Measurements from ENCODE around the gene PGS1.

Gene PGS1

DNA sequence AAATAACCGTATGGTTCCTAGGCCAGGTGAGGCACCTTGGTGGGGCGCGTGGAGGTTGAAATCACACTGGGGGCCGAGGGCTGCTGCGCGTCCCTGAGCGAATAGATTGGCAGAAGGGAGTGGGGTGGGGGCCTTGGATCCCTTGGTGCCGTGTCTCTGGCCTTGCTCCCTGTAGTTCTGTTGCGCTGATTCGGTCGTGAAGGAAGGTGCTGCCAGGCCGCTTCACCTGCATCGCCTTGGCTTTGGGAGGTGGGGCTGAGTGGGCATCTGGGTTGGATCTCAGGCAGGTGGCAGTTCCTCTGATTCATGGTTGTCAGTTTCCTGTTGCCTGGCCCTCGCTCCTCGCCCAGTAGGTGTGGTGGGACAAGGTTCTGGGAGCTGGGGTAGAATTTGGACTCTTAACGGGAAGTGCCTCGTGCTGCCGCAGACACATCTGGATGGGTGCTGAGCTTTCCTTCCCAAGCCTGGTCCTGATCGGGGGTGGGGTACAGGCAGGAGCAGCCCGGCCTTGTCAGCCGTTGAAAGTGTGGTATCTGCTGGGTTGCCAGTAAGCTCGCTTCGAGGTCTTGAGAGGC lies 30.1 kb downstream of the PGS1 start:
- DNase-seq (ENCODE audit: low spot score), result no peak

DNA sequence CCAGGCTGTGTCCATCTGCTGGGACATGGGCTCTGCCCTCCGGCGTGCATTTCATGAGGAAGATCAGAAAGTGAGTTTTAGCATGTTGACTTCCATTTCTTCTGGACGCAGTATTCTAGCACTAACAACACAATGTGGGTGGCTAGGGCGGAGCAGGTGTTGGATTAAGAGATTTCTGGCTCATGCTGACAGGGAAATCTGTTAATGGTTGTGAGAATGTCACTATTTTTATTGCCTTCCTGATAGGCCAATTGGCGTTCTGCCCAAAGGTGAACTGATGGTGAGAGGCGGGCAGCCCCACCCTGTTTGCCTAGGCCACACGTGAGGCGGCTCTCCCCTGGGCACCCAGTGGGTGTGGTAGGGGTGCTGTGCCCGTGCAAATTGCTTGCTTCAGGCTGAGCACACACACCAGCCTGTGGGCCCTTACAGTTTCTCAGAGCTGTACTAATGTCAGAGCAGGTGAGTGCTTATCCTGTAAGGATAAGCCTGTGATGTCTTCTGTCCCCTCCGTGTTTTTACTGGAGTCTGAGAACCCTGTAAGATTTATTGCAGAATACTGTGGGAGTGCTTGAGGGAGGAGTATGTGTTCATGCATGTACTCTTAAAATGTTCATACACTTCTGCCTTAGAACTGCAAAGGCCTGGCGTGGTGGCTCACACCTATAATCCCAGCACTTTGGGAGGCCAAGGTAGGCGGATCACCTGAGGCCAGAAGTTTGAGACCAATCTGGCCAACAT lies 30.9 kb downstream of the PGS1 start:
- no peak for DNase-seq (ENCODE audit: low spot score)

DNA sequence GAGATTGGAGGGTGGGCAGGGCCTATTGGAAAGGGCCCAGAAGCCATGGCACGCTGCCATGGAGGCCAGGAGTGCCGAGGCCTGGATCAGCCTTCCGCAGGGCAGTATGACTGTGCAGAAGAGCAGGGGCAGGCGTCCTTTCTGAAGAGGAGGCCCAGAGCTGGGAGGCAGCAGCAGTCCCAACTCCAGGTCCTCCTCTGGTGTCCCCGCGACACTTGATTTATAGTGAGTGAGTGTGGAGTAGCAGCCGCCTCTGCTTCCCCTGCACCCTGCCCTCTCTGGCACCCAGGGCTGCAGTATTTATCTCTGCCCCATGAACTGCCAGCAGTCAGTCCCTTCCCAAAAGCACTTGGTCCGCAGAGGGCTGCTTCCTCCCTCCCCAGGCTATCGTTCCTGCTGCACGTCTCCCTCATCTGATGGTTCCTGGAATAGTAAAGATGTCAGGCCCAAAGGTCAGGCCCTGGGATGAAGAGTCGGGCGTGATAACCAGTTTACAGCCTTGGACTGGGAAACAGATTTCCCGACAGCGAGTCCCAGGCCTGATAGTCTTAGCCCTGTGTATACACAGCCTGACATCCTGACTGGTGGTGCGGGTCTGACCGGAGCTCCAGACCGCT lies 32.9 kb downstream of the PGS1 start:
- DNase-seq (ENCODE audit: low spot score), result no peak

DNA sequence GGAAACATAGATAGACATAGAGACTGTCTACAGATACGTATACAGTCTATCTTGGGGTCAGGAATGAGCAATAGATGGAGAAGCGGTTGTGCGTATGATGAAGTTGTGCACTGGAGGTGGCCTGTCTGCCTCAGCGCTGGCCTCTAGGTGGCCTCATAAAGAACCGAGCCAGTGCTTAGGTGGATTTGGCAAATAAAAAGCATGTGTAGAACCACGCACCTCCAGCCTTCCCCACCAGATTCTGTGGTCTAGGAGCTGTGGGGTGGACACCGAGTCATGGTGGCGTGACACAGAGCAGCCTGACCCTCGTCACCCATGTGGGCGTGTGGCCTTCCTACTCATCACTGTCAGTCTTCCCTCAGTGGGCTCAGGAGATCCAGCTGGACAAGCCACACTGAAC lies 34.0 kb downstream of the PGS1 start:
- DNase-seq (ENCODE audit: low spot score), result peak; percentile 17

DNA sequence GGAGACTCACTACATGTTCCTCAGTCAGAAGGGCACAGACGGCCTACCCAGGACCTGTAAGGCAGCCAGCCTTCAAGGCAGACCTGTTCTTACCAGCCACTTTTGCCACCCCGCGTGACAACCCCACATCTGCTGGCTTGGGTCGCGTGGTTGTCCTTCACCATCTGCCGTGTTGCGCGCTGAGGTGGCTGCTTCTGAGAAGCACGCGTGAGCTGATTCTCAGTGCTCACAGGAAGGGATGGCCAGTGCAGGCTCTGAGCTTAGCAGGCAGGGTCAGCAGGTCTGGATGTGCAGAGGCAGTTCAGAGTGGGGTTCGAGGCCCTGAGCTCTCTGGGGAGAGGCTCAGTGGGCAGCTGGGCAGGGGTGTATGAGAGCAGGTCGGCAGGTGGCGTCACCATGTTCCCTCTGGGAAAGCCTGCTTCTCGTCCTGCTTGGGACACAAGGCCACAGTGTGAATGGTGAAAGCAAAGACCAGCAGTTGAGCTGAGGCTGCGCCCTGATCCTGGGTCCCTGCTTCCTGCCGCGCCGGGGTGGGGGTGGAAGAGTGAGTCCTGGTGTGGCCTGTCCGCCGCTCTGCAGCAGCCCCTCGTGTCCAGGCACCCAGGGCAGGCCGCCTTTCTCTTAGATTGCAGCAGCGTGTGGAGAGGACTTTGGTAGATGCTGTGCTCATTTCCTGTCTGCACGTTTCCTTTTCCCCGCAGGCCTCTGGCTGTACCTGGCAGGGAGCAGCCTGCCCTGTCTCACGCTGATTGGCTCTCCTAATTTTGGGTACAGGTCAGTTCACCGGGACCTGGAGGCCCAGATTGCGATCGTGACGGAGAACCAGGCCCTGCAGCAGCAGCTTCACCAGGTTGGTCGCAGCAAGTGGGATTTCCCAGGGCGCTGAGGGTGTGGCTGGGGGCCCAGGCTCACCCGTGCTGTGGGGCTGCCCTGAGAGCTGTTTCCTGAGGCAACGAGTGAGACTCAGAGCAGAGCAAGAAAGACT lies 36.0 kb downstream of the PGS1 start:
- peak; percentile 54 for DNase-seq (ENCODE audit: low spot score)

DNA sequence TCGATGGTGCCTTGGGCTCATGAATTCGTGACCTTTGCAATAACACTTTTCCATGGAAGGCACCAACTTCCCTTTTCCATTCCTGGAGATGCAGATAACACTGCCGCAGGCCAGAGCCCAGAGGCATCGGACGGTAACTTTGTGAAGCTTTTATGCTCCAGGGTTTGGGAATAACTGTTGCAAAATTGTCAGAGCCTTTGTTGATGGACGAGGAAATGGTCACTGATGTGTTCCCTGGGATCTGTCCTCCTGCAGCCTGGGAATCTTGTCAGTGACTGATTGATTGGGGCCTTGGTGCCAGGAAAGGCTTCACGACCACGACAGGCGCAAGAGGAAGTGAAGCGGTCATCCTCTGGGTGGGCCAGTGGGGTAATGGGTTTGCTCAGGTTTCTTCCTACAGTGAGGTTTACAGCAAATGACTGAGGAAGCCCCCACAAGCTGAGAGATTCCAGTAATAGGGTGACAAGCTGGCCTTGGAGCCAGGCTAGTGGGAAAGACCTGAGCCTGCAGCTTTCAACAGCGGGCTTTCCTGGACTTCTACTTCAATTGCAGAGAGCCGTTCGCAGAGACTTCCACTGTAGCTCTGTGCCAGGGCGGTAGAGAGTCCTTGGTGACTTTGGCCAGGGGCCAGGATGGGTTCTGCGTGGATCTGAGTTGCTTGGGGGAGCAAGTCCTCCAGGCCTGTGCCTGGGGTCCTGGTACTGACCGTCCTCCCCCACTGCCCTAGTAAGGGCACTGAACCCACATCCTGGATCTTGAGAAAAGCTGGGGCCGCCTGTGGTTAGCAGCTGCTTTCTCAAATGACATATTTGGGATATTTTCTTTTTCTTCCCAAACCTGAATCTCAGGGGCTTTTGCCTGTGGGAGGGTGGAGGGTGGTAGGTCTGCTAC lies 37.6 kb downstream of the PGS1 start:
- DNase-seq (ENCODE audit: low spot score), result no peak

DNA sequence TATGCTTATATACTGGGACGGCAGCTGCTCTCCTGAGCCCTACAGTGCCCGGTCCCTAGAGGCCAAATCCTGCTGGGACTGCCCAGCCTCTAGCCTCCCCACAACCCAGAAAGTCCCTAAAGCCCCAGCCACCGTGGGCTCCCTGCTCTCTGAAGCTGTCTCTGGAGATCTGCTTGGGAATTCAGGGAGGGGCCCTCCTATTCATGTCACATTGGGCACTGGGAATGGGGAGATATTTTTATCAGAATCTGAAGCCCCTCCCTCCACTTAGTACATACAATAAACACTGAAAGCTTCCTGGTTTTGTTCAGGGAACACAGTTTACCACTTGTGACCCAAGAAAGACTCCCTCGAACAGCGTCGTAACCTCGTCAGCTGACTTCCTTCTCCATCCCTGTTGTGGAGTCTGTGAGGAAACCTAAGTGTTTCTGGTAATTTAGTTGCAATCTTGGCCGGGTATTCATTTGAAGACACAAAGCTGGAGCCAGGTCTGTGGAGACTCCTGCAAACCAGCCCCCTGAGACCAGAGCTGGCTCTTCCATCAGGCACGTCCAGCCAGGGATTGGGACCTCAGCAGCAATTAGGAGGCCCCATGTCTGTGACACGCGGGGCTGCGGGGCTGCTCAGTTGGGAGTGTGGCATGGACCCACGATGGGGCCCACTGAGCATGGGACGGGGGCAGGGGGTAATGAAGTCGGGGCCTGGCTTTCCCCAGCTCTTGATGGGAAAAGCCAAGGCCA lies 38.5 kb downstream of the PGS1 start:
- DNase-seq (ENCODE audit: low spot score), result no peak

DNA sequence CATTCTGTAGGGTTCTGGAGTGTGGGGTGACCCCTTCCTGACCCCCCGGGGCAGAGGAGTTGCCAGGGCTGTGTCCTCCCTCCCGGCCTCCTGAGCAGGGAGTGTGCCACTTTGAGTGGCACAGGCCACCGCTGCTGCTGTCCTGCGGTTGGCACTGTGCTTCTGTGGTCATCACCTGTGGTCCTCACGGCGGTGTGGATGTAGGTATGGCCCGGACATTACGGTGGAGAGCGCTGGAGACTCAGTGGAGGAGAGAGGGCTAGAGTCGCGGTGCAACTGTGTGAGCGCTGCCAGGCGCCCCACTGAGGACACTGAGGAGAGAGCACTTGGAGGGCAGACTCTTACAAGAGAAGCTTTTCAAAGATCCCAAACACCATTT lies 39.1 kb downstream of the PGS1 start:
- DNase-seq (ENCODE audit: low spot score), result no peak

DNA sequence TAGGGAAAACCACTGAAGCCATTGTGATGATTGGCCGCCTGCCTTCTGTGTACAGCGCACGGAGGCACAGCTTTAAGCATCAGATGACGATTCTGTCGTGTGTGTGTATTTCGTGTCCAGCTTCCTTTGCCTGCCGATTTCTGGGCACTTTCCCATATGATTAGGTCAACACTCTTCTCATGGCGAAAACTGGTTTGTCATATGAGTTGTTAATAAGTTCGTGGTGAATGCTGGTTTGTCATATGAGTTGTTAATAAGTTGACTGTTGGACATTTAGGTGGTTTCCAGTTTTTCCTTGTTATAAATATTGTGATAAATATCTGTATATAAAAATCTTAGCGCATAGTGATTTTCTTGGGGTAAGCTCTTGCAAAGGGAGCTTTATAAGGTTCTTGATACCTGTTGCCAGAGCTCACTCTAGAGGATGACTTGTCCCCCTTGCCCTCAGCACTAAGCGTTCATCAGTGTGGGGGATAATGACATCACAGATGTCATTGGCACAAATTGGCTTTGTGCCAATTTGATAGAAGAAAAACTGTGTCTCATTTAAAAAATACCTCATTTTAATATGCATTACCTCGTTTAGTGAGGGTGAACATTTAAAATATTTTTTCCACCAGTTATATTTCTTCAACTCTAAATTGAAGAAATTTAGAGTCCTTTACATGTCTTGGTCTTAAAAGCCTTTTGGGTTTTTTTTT lies 40.0 kb downstream of the PGS1 start:
- no peak for DNase-seq (ENCODE audit: low spot score)

DNA sequence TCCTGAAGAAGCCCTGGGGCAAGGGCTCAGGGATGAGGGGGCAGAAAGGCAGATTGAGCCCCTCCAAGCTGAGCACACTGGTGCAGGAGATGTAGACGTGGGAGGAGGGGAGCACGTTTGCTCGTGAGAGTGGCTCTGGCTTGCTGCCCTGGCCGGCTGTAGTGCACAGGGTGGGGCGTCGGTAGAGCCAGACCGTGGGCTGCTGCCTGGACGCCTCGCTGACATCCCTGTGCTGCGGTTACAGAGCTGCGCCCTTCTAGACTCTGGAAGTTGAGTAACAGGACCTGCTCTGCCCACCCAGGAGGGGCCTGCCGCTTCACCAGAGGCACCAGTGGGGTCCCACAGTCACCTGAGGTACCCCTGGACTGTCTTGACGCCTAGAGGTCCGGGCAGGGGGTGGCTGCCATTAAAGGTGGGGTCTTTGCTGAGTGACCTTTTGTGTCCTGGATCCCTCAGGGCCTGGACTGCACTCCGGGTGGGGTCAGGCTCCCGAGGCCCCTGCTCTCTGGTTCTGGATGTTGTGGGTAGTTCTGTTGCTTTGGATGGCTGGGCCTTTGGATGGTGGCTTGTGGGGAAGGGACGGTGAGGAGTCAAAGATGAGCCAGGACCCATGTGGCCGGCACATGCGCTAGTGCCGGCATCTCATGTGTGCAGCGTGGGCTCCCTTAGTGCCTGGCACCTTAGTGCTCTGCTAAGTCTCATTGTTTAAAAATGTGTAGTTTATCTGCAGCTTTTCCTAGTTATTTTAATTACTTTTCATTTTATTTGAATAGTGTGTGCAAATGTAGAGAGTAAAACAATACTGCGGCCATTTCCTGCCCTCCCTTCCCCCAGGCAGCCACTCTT lies 41.7 kb downstream of the PGS1 start:
- no peak for DNase-seq (ENCODE audit: low spot score)

DNA sequence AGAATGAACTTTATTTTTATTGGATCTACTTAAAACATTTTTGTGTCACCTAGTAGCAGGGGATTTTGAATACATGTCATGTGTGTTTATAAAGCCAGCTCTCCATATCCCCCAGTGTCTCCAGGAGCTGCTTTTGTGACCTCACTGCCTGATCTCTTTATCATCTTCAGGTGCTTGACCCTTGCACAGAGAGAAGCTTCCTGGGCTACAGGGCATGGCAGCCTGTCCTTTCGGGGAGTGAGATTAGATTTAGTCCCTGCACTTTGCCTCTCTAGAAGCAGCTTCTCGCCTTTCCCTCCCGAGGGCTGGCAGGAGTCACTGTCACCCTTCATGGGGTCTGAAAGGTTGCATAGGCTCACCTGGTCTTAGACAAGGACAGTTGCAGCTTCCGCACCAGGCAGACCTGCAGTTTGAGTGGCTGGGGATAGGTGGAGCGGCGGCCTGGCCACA lies 42.7 kb downstream of the PGS1 start:
- DNase-seq (ENCODE audit: low spot score), result no peak

DNA sequence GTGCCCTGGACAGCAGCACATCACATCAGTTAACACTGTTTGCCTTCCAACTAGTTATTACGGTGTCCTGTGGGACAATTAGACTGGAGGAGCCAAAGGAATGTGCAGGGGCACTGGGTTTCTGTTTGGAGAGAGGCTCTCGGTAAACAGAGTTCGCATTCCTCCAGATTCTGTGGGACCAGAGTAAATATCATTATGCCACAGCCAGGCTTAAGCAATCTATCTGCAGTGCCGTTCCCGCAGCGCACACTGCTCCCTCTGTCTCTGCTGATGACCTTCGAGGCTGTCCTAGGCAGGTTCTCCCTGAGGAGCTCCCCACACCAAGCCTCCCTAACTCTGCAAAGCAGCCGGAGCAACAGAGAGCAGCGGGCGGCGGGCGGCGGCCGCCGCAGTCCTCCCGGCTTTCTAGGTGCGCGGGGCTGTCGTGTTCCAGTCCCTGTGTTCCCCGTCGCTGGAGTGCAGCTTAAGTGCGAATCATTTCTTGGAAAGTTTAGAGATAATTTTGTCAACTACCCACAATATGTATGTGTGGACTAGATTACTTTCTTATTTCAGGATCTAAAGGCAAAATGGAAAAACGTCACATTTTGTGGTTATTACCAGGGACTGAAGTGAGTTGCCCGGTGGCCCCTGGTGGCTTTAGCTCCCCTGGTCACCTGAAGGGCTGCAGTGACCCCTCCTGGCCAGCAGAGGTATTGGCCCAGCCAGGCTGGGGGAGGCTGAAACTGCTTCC lies 43.3 kb downstream of the PGS1 start:
- DNase-seq (ENCODE audit: low spot score), result peak; percentile 72

DNA sequence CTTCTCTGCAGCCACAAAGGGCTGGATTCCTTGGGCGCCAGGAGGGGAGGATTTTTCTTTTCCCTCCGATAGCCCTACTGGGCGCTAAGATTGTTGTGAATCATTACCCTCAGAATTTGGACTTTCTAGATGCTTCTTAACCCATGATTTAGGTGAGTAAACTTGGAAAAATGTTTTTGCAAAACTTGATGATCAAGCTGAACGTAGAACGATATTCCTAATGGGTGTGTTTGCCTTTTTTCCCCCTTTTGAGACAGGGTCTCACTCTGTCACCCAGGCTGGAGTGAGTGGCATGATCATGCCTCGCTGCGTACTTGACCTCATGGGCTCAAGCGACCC lies 43.8 kb downstream of the PGS1 start:
- DNase-seq (ENCODE audit: low spot score), result no peak

DNA sequence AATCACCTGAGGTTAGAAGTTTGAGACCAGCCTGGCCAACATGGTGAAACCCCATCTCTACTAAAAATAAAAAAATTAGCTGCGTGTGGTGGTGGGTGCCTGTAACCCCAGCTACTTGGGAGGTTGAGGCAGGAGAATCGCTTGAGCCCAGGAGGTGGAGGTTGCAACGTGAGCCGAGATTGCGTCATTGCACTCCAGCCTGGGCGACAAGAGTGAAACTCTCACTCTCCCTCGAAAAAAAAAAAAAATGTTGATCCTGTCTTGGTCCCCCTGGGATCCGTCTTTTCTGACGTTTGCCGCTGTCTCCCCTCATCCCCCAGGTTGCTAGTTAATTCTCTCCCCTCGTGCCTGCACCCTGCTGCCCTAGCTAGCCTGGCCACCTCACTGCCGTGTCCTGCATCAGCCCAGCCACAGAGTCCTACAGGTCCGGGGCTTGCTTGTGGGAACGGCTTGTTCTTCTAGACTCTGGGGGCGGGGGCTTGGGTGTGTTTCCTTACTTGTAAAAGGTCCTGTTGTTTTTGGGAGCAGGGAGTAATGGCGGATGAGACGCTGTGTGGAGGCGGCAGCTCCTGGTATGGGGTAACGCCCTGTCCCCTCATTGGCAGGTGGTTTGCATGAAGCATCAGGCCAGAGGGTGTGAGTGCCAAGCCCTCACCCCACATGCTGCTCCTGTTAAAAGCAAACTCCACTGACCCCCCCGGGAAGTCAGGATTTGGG lies 44.6 kb downstream of the PGS1 start:
- no peak for DNase-seq (ENCODE audit: low spot score)

DNA sequence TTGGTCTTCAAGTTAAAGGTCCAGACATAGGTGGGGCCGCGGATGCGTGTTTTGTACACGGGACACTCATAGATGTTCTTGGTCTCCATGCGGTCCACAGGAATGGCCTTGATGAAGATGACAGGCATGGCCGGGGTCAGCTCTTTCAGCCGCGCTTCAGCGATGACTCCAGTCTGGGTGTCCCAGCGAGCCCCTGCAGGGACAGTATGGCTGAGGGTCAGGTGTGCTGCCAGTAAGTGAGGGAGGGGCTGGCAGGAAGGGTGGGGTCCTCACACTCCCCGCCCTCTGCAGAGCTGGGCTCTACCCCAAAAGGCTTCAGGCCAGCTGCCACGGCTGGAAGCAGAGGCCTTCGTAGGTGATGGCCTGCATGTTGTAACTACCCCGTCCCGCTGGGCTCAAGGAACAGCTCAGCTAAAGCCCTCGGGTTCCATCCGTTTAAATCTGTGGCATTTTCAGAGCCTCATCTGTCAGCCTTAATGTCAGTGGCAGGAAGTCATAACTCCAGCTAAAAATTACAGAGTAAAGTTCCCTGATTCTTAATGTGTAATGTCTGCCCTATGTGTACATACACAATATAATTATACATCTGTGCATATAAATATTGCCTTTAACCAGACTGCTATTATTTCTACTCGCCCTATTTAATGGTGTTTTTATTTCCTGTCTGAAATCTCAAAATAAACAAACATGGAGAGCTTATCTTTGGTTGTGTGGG lies 45.7 kb downstream of the PGS1 start:
- DNase-seq (ENCODE audit: low spot score), result no peak

DNA sequence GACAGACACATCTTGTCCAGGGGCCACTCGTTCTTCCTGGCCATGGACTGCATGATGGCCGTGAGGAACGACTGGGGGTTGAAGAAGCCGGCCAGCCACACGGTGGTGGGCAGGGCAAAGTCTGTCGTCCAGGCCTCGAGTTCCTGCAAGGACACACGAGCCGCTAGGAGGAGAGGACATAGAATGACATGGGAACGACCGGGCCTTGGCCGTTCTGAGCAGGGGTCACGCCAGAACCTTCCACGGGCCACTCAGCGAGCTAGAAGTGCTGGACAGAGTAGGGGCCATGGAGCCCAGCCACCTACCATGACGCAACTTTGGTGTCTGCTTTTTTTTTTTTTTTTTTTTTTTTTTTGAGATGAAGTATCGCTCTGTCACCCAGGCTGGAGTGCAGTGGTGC lies 47.0 kb downstream of the PGS1 start:
- no peak for DNase-seq (ENCODE audit: low spot score)

DNA sequence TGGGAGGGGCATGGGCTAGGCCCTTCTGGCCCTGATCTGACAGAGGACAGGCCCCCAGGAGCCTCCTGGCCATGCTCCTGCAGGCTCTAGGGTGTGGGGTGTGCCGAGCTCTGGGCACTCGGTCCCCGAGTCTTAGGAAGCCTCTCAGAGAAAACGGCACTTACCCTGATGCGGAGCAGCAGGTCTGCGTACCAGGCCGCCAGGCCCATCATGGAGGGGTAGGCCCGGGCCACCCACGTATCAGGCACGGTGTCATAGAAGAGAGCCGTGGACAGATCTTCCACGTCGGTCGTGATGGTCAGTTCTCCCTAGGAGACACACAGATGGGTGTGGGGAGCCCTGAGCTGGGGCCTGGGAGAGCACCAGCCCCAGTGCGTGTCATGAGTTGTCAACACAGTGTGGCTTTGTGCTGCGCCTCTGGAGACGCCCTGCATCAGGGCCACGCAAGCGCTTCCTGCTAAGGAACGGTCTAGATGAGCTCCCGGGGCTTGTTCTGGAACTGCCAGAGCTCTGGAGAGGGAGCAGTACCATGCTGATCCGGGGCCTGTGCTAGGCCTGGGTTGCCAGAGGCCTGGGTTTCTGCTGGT lies 47.9 kb downstream of the PGS1 start:
- no peak for DNase-seq (ENCODE audit: low spot score)

Data from CD4-positive, alpha-beta T cell treated with Interleukin-6 at 100 ng/mL for 8 hours (primary cell).